Neutrophil (primary cell): Measurements from ENCODE around the gene NANOS3.

Experiments
- H3K27ac ChIP-seq: fragments of 200-600 bp; sonication (generic); 2 replicates; pipeline ENCODE4 v1.5.1; 2016; ENCODE audit warnings: mild to moderate bottlenecking, moderate library complexity
- H3K27me3 ChIP-seq: fragments of 200-600 bp; sonication (generic); 2 replicates; pipeline ENCODE4 v1.6.0; 2016; ENCODE audit warnings: mild to moderate bottlenecking
- H3K36me3 ChIP-seq: fragments of 200-600 bp; sonication (generic); 2 replicates; pipeline ENCODE4 v1.5.1; 2017
- H3K4me1 ChIP-seq, 2 experiments: fragments of 200-600 bp in 1 of 2; sonication (generic) in 1 of 2; 1 replicate in 1 of 2; 2 replicates in 1 of 2; pipeline versions ENCODE4 v1.5.1 to v1.6.1; 2013 to 2016; ENCODE audit warnings: low read depth in 1 of 2, low read length in 1 of 2, mild to moderate bottlenecking in 1 of 2, moderate library complexity in 1 of 2; ENCODE audit not compliant: control insufficient read depth in 1 of 2, insufficient read depth in 1 of 2
- H3K4me3 ChIP-seq, 2 experiments: fragments of 200-600 bp in 1 of 2; sonication (generic) in 1 of 2; 1 replicate in 1 of 2; 2 replicates in 1 of 2; pipeline ENCODE4 v1.5.1; 2013 to 2016; ENCODE audit warnings: low read depth in 1 of 2, low read length in 1 of 2, mild to moderate bottlenecking in 1 of 2, moderate library complexity in 1 of 2
- H3K9me3 ChIP-seq: fragments of 200-600 bp; sonication (generic); 2 replicates; pipeline ENCODE4 v1.5.1; 2016
- CTCF ChIP-seq: fragments of 200-600 bp; sonication (generic); IDR thresholded peaks from 2 replicates; pipeline ENCODE4 v1.5.1; 2016; ENCODE audit warnings: antibody characterized with exemption

Gene NANOS3

DNA sequence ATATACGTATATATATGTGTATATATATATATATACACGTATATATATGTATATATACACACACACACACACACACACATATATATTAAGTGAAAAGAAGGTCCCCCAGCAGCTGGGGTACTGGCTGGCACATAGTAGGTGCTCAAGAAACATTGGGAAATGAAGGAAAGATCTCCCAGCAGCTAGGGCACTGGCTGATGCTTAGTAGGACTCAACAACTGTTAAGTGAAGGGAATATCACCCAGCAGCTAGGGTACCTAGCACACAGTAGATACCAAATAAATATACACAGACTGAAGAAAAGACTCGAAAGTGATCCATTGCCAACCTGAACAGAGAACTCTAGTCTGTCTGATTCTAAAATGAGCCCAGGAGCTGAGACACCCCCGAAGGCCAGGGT lies 49.1 kb downstream of the NANOS3 start:
- Histone ChIP-seq H3K4me3 (no peak overlapping the region), H3K27ac (no peak overlapping the region), H3K9me3 (no peaks in the 10 kb centered on the region), H3K27me3 (no peaks in the 10 kb centered on the region), H3K36me3 (peaks cover 66% of the 10 kb centered on the region), H3K4me1 (no peaks in the 10 kb centered on the region)
- TF ChIP-seq CTCF: no peak

DNA sequence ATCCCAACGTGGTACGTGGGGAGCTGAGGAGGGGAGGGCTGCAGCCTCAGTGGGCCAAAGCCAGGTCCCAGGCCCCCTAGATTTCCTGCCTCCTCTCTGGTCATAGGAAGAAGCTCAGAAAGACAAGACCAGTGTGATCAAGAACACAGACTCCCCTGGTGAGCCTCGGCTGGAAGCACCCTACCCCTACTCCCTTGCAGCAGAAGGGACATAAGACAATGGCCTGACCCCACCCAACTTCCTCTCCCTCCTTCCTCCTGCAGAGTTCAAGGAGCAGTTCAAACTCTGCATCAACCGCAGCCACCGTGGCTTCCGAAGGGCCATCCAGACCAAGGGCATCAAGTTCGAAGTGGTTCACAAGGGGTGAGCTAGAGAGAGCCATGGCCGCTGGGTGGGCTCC lies 49.8 kb downstream of the NANOS3 start:
- Histone ChIP-seq H3K4me3 (no peak overlapping the region), H3K27me3 (no peaks in the 10 kb centered on the region), H3K9me3 (no peaks in the 10 kb centered on the region), H3K27ac (no peak overlapping the region), H3K36me3 (peaks cover 66% of the 10 kb centered on the region), H3K4me1 (no peaks in the 10 kb centered on the region)
- TF ChIP-seq CTCF: no peak

- no peak for TF ChIP-seq CTCF
- no peaks in the 10 kb centered on the region for H3K4me1 ChIP-seq
- no peaks in the 10 kb centered on the region for H3K9me3 ChIP-seq
- no peak overlapping the region for H3K4me3 ChIP-seq
- no peak overlapping the region for H3K27ac ChIP-seq
- peaks cover 46% of the 10 kb centered on the region for H3K36me3 ChIP-seq
- peaks cover 8% of the 10 kb centered on the region for H3K27me3 ChIP-seq
These were observed 52.4 kb downstream of the NANOS3 start for GRCh38 chr19:13929340-13929739.

DNA sequence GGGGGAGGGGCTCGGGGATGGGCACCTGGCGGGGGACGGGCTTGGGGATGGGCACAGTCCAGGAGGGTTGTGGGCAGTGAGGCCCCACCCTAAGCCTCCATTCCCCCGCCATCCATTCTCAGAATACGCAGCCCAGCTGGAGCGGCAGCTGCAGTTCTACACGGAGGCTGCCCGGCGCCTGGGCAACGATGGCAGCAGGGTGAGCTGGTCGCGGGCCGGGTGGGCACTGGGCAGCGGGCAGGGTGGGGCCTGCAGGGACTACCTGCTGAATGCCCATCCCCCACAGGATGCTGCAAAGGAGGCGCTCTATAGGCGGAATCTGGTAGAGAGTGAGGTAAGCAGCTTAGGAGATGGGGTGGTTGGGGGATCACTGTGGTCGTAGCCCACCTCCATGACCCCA lies 53.0 kb downstream of the NANOS3 start:
- Histone ChIP-seq H3K27ac (no peak overlapping the region), H3K9me3 (no peaks in the 10 kb centered on the region), H3K4me1 (no peaks in the 10 kb centered on the region), H3K36me3 (peaks cover 46% of the 10 kb centered on the region), H3K4me3 (no peak overlapping the region), H3K27me3 (peaks cover 15% of the 10 kb centered on the region)
- no peak for TF ChIP-seq CTCF
